Kidney tubule cell (primary cell): ENCODE measurements around the gene GPR161.
A peak's percentile ranks its signal among the peaks of the same experiment; 100 is the strongest.
"Not testable (repeated sequence)": the region's sequence is repeated elsewhere in the genome, so short reads cannot be mapped to it uniquely, and the experiment has no call there.

Source experiments
- DNase-seq: peaks from one replicate; pipeline ENCODE4 v3.0.0-alpha.2; 2018; ENCODE audit warnings: low spot score

The GPR161 gene, protein sequence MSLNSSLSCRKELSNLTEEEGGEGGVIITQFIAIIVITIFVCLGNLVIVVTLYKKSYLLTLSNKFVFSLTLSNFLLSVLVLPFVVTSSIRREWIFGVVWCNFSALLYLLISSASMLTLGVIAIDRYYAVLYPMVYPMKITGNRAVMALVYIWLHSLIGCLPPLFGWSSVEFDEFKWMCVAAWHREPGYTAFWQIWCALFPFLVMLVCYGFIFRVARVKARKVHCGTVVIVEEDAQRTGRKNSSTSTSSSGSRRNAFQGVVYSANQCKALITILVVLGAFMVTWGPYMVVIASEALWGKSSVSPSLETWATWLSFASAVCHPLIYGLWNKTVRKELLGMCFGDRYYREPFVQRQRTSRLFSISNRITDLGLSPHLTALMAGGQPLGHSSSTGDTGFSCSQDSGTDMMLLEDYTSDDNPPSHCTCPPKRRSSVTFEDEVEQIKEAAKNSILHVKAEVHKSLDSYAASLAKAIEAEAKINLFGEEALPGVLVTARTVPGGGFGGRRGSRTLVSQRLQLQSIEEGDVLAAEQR

DNA sequence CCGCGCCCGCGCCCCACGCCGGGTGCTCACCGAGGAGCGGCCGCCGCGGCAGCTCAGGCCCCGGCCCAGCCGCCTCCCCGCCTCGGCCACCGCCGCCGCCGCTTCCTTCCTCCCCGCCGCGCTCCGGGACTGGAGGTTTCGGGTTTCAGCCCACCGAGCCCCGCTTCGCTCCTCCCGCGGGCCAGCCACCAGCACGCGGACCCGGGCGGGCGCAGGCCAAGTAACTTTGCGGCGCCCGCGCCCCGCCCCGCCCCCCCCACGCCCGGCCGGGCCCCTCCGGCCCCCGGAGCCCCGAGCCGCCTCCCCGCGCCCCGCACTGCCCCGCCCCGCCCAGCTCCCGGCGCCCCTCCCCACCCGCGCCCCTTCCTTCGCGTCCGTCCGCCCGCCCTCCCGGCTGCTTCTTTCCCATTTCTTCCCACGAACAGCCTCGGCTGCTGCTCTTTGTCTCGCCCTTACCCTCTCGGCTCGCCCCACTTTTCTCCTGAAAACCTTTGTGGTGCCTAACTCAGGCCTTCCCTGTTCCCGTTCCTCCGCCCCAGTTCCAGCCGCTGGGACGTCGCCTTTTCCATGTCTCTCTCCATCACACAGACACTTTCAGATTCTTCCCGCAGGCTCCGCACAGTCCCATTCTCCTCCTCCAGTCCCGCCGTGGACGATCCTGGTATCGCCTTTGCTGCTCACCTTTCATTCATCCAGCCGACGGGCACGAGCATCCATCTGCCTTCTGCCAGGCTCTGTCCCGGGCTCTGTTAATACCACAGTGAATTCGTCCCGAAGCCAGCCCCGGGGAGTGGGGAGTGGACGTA, at the start of gene GPR161:
Gene GPR161 (minus strand): TSS at position 222 of the 806 bp plus-strand sequence. CDS start 32,080 bp downstream, outside the sequence.
- DNase-seq = peak; percentile 53

DNA sequence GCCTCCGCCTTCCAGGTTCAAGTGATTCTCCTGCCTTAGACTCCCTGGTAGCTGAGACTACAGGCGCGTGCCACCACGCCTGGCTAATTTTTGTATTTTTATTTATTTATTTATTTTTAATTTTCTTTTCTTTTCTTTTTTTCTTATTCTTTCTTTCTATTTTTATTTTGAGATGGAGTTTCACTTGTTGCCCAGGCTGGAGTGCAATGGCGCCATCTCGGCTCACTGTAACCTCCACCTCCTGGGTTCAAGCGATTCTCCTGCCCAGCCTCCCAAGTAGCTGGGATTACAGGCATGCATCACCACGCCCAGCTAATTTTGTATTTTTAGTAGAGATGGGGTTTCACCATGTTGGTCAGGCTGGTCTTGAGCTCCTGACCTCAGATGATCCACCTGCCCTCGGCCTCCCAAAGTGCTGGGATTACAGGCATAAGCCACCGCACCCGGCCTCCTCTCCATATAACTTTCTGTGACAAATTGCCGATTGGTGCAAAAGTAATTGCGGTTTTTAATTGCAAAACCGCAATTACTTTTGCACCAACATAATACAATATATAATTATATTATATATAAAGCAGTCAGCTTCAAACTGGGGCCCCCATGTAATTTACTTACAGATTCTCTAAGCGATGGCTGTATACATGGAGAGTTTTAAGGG, 44.5 kb upstream of the GPR161 start:
- DNase-seq = not testable (repeated sequence)

DNA sequence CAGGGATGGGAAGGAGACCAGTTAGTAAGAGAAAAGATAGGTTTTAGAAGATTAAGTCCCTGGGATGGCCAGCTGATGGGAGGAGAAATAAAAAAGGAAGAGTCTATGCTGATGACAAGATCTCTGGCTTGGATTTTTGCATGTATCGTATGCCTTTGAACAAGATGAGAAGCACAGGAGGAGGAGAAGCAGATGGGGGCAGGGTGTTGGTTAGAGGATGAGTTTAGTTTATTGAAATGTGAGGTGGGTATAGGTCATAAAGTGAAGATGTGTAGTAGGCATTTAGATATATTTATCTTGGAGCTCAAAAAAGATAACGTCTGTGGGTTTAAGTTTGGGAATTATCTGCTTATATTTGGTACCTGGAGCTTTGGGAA, 43.4 kb upstream of the GPR161 start:
- peak; percentile 9 for DNase-seq

DNA sequence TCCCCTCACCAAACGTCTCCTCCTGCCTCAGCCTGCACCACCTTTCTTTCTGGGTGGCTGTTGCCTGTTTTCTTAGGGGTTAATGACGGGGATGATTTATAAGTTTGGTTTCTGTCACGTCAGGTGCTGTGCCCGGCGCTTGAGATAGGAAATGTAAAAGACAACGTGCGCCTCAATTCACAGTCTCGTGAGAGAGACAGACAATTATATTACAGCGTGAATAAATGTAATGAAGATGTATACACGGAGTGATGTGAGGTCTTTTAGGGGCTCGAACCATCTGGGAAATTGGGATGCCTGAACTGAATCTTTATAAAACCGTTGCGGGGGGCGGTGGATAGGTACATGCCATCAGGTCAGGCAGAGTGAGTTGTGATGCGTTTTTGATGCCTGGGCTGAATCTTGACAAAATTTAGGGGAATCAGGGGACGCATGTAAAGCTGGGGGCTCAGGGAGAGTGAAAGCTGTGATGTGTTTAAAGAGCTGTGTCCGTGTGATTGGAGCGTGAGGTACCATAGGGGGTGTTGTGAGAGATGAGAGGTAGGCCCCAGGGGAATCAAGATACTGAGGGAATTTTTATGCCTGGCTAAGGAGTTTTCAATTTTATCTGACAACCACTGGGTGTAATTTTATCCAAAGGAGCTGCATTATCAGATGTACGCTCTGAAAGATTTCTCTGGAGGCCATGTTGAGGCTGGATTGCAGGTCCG, 42.9 kb upstream of the GPR161 start:
- DNase-seq = no peak

DNA sequence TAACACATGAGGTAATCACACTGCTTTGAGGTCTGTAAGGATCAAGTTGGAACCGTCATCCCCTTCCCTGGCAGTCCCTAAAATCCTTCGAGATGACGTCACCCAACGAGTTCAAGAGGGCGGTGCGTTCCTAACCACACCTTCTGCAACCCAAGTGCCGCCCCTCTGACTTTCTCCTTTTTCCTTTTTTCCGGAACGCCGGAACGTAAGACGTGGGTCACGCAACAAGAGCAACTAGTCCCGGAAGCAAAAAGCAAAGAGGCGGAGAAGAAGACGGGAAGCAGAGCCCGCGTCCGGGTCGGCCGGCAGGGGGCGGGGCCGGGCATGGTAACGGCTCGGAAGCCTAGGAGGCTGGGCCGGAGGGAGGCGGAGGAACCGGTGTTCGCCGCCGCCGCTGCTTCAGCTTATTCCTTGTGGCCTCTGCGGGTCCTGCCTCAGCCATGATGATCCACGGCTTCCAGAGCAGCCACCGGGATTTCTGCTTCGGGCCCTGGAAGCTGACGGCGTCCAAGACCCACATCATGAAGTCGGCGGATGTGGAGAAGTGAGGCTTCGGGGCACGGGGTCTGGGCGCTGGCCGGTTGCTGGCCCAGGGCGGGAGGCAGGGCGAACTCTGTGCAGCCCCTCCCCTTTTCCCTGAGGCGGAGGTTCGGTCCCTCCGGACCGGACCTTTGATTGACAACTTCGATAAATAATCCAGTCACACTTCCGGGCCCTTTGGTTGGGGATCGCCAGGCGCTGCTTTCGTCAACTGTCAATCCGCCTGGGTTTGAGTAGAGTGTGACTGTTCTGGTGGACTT, 42.1 kb upstream of the GPR161 start, which contains the start of gene TIPRL:
Gene TIPRL (plus strand): TSS at position 325 of the 800 bp plus-strand sequence. CDS start 116 bp downstream, at position 441.
- peak; percentile 99 for DNase-seq

DNA sequence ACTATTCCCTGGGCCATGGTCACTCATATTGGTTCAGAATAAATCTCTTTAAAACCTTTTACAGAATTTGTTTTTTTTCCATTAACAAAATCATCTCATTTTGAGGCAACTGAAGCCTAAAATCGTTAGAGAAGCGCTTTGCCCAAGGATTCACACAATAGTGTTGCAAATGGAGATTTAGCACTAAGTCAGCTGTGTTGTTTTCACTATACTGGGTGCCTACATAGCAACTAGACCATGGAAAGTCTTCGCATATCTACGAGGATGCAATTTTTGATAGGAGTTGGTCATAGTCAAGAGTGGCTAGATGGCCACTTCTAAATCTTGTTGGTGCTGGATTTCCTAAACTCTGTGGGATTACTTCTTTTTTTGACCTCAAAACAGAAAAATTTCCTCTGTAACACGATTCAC, 41.5 kb upstream of the GPR161 start:
- no peak for DNase-seq

DNA sequence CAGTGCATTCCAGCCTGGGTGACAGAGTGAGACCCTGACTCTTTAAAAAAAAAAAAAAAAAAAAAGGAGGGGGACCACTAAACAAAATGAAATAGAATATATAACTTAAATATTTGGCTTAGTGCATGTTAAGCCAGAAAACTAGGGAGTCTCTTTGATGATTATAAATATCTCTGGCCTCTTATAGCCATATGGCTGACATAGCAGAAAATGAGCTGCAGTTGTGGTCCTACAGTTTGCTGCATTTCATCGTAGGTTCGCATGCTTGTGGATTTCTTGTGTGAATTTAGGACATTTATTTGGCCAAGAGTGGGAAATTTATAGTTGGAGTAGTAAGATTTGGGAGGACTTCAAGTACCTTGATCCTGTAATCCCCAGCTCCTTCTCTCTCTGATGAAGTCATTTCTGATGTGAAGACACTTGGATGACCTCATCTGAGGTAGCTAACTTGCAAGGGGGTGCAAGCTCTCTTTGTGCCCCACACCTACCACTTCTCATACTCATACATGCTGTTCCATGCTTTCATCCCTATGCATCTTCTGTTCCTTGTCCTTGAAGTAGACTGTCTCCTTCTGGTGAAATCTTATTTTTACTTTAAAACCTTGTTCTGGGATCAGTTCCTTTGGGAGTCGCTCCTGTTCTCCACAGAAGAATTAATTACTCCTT, 35.7 kb upstream of the GPR161 start:
- no peak for DNase-seq

DNA sequence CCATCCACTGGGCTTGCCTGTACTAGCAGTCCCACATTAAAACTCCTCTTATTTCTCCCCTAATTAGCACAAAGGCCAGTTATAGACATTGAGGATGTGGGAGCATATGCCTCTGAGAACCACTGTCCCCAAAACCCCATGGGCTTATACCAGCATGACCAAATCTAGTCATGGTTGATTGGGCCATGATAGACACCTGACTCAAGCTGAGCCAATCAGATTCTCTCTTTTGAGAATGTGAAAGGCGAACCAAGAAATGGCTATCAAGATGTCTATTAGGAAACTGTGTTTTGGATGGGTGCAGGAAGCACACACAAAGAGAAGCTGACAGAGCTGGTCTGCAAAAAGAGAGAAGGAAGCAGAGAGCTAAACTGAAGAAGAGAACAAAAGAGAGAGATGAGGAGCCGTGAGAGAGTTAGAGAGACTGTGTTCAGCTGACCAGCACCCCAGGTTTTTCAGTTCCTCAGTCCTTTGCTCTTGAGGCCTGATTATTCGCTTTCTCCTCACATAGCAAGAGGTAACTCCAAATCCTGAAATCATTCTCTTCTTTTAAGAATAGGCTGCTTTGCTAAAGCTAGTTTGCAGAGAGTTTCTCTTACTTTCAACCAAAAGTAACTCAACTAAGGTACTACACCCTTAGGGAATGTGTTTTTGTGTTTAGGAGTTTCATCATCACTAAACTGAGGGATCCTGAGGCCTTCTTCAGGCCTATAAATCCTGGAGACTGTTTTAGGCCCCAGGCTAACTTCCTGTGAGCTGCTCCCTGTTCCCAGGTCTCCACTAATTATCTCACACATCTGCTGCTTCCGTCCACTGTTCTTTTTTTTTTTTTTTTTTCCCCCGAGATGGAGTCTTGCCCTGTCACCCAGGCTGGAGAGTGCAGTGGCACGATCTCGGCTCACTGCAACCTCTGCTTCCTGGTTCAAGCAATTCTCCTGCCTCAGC, 34.1 kb upstream of the GPR161 start:
- no peak for DNase-seq

DNA sequence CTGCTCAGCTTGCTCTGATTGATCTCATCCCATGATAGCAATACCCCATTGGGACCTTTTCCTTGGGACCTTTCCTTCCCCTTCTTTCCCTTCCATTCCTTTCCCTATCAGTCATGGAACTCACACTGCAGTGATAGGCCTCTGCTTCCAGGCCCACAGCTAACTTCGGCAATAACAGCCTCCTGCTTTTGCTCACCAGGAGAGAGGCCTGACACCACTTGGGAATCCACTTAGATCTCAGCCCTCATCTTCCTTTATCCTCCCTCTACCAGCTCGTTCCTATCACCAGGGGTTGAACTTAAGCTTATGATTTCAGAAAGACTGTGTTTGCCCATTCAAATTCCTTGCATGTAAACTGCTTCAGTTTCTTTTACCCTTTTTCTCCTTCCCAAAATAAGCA, 31.1 kb upstream of the GPR161 start:
- DNase-seq = no peak

DNA sequence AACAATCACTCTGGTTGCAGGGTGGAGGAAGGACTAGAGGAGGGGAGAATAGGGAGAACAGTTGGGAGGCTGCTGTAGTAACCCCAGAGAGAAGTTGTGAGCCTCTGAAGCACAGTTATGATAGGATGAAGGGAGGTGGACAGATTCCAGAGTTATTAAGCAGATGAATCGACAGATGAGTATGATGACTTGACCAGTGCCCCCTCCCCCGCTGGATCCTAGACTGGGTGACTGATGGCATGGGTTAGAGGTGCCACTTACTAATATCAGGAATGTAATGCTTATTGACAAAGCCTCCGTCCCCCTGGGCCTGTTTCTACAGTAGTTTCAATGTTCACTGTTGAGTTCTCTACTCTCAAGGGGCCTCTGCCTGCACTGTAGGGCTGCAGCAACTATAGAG, 28.0 kb upstream of the GPR161 start:
- DNase-seq = peak; percentile 63

DNA sequence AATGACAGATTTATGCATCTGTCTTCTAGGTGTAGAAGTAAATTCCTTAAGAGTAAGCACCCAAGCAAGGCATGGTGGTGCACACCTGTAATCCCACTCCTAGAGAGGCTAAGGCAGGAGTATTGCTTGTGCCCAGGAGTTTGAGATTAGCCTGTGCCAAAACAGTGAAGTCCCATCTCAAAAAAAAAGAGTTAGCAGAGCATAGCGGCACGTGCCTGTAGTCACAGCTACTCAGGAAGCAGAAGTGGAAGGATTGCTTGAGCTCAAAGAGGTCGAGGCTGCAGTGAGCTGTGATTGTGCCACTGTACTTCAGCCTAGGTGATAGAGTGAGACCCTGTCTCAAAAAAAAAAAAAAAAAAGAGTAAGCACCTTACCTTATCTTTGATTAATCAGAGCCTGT, 26.9 kb upstream of the GPR161 start:
- no peak for DNase-seq

DNA sequence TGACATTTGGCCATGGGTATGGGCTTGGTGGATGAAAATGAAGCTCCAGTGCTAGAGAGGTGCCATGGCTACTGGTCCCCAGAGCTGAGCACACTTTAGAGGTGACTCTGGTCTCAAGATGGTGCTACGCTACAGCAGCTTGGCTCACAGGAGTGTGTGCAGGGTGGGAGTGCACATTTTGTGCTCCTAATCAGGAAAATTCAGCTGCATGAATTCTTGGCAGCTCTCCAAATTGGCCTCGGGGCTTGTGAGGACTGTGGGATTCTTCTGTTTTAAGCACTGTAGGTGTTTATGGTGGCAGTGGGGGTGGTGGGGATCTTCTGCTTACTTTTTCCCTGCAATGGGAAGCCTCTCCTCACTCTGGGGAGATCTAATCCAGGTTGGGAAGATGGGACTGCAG, 24.7 kb upstream of the GPR161 start:
- DNase-seq = no peak

DNA sequence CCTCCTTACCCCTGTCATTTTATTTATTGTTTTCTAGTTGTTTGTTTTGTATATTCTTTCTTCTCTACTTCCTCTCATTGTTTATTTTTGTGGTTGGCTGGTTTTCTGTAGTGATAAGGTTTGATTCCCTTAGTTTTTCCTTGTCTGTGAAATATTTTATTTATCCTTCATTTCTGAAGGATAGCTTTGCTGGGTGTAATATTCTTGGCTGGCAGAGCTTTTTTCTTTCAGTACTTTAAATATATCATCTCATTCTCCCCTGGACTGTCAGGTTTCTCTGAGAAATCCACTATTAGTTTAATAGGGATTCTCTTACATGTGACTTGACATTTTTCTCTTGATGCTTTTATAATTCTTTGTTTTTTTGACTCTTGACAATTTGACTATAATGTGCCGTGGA, 23.2 kb upstream of the GPR161 start:
- DNase-seq = no peak

DNA sequence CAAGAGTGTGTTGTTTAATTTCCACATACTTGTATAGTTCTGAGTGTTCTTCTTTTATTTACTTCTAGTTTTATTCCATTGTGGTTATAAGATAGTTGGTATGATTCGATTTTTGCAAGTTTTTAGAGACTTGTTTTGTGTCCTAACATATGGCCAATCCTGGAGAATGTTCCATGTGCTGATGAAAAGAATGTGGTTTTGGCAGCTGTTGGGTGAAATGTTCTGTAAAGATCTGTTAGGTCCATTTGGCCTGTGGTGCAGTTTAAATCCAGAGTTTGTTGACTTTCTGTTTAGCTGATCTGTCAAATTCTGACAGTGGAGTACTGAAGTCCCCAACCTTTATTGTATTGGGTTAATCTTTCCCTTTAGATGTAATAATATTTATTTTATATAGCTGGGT, 22.5 kb upstream of the GPR161 start:
- DNase-seq = no peak

DNA sequence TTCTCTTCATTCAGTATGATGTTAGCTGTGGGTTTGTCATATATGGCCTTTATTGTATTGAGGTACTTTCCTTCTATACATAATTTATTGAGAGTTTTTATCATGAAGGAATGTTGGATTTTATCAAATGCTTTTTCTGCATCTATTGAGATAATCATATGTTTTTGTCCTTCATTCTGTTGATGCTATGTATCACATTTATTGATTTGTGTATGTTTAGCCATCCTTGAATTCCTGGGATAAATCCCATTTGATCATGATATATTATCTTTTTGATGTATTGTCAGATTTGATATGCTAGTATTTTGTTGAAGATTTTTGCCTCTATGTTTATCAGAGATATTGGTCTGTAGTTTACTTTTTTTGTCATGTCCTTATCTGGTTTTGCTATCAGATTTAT, 20.9 kb upstream of the GPR161 start:
- no peak for DNase-seq

DNA sequence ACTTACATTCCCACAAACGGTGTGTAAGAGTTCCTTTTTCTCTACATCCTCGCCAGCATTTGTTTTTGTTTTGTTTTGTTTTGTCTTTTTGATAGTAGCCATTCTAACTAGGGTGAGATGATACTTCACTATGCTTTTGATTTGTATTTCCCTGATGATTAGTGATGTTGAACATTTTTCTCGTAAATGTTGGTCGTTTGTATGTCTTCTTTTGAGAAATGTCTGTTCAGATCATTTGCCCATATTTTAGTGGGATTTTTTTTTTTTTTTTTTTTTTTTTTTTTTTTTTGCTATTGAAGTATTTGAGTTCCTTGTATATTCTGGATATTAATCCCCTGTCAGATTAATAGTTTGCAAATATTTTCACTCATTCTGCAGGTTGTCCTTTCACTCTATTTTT, 19.2 kb upstream of the GPR161 start:
- no peak for DNase-seq

DNA sequence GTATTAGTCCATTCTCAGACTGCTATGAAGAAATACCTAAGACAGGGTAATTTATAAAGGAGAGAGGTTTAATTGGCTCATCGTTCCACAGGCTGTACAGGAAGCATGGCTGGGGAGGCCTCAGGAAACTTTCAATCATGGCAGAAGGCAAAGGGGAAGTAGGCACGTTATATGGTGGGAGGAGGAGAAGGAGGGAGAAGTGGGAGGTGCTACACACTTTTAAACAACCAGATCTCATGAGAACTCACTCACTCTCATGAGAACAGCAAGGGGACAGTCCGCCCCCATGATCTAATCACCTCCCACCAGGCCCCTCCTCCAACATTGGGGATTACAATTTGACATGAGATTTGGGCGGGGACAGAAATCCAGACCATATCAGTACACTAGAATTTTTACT, 18.0 kb upstream of the GPR161 start:
- not testable (repeated sequence) for DNase-seq

DNA sequence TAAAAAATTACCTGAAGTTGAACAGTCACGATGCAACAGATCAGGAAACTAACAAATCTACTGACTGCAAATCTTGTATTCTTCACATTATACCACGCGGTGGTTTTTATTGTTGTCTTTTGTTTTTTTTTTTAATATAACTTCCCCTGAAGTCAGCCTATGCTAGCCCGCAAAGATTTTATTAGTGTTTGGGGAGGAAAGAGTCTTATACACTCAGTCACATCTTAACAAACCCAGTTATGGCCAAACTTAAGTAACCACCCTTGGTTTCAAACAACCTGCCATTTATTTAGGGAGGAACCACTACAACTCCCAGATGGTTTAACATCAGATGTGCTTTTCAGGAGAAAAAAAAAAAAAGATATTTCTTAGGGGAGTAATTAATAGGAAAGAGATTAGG, 15.2 kb upstream of the GPR161 start:
- DNase-seq = no peak

DNA sequence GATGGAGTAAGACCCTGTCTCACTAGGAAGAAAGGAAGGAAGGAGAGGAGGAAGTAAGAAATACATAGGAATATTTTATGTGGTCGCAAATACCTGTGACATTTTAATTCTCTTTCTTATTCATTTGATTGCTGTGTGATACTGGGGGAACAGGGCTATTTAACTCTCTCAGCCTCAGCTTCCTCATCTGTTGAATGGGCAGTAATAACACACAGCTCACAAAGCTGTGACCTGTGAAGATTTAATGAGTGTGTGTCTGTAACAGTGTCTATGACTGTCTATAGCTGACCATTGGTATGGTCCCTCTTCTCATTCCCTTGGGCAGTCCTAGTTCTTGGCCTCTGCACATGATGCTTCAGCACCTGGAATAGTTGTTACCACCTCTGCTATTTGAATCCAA, 13.6 kb upstream of the GPR161 start:
- no peak for DNase-seq
